ENCODE measurements around the gene WDR76. TPM values are rescaled to one million over a fixed set of nuclear protein-coding genes. Genes with fewer than 3 reads are reported as not detected.
"Not testable (repeated sequence)": the region's sequence is repeated elsewhere in the genome, so short reads cannot be mapped to it uniquely, and the experiment has no call there.

The WDR76 gene
- total RNA-seq, 4 donors from 2014 or later = 1.6 to 6.6 (median 4.8) TPM

DNA sequence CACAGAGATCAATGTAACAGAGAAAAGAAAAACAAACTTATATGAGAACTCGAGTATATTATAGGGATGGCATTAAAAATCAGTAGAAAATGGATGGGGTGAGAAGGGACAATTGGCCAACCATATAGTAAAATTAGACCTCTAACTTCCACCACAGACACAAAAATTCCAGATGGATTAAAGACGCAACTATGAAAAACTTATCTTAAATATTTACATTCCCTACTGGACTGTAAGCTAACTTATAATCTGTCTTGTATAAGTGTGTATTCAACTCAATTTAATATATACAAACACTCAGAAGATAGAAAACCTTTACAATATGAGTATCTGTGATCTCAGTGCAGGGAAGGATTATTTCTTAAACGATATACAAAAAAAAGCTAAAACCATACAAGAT is 5.3 kb upstream of the WDR76 start:
- no peaks in the 10 kb centered on the region for H3K9me3 ChIP-seq
- DNase-seq = no peak
- no peak overlapping the region for H3K27ac ChIP-seq
- TF ChIP-seq CTCF (IDR thresholded peaks at IDR 0.05) (no peak), POLR2A (IDR thresholded peaks at IDR 0.05) (no peak)
- no peaks in the 10 kb centered on the region for H3K27me3 ChIP-seq
- 86 to 87% methylated on average over 3 of the region's 3 CpGs for WGBS, 2 donors
- peaks cover 11 to 22% of the 10 kb centered on the region in 2 donors for H3K4me1 ChIP-seq
- peaks cover 5 to 6% of the 10 kb centered on the region in 2 donors for H3K36me3 ChIP-seq
- intact Hi-C loops (cut with DNase I) = no loop called here
- H3K4me3 ChIP-seq (replicated peaks in 1 of 3) = no peak overlapping the region

- TF ChIP-seq POLR2A (IDR thresholded peaks at IDR 0.05) = peak; percentile 38 to 80
- no peak for TF ChIP-seq CTCF (IDR thresholded peaks at IDR 0.05)
- 9 to 10% methylated on average over 46 of the region's 46 CpGs for WGBS, 2 donors
- peaks cover 16 to 29% of the 10 kb centered on the region in 2 donors for H3K4me1 ChIP-seq
These were observed 2.2 kb upstream of the WDR76 start, which contains the start of gene MFAP1 for GRCh38 chr15:43824302-43825246. MFAP1 (minus strand) TSS chr15:43824690; CDS start chr15:43824569, 121 bp downstream.

GRCh38 chr15:43825305-43825704 is 1.5 kb upstream of the WDR76 start:
- H3K27ac ChIP-seq; H3K27me3 ChIP-seq; DNase-seq; intact Hi-C loops (cut with DNase I); H3K36me3 ChIP-seq; H3K9me3 ChIP-seq; H3K4me3 ChIP-seq (replicated peaks in 1 of 3): not testable (repeated sequence)
- WGBS, 2 donors = 95 to 96% methylated on average over 11 of the region's 11 CpGs
- peaks cover 16 to 29% of the 10 kb centered on the region in 2 donors for H3K4me1 ChIP-seq

More at GRCh38 chr15:43824302-43825246, 2.2 kb upstream of the WDR76 start, which contains the start of gene MFAP1:
- peak within 1 kb of the TSS; percentile 54 to 84 (median 82) for H3K27ac ChIP-seq
- H3K9me3 ChIP-seq = no peaks in the 10 kb centered on the region
- intact Hi-C loops (cut with DNase I) = no loop called here
- H3K27me3 ChIP-seq = no peaks in the 10 kb centered on the region
- no peaks in the 10 kb centered on the region for H3K36me3 ChIP-seq
- peak; percentile 94 to 96 for DNase-seq
- peak within 1 kb of the TSS; percentile 63 to 96 (median 88) for H3K4me3 ChIP-seq (replicated peaks in 1 of 3)

- peak overlapping the region in 2 of 3 donors; percentile 8 to 29 for H3K27ac ChIP-seq
- H3K27me3 ChIP-seq = no peaks in the 10 kb centered on the region
- no peaks in the 10 kb centered on the region for H3K36me3 ChIP-seq
- no peak overlapping the region for H3K4me3 ChIP-seq (replicated peaks in 1 of 3)
- TF ChIP-seq POLR2A (IDR thresholded peaks at IDR 0.05) (no peak), CTCF (IDR thresholded peaks at IDR 0.05) (no peak)
- peaks cover 16 to 29% of the 10 kb centered on the region in 2 donors for H3K4me1 ChIP-seq
- DNase-seq = no peak
- H3K9me3 ChIP-seq = no peaks in the 10 kb centered on the region
- intact Hi-C loops (cut with DNase I) = no loop called here
- 95% methylated on average over 11 of the region's 11 CpGs for WGBS, 2 donors
These were observed 734 bp upstream of the WDR76 start for GRCh38 chr15:43826029-43826507.

- Histone ChIP-seq H3K4me3 (replicated peaks in 1 of 3) (no peak overlapping the region), H3K27me3 (no peaks in the 10 kb centered on the region), H3K27ac (no peak overlapping the region), H3K4me1 (peaks cover 16 to 18% of the 10 kb centered on the region in 2 donors), H3K9me3 (no peaks in the 10 kb centered on the region), H3K36me3 (no peaks in the 10 kb centered on the region)
- intact Hi-C loops (cut with DNase I) = no loop called here
- 70% methylated on average over 6 of the region's 6 CpGs for WGBS, 2 donors
- TF ChIP-seq CTCF (IDR thresholded peaks at IDR 0.05) = no peak
- TF ChIP-seq POLR2A (IDR thresholded peaks at IDR 0.05) = no peak
- DNase-seq = no peak
These were observed 1.4 kb downstream of the WDR76 start for GRCh38 chr15:43828061-43828657.

DNA sequence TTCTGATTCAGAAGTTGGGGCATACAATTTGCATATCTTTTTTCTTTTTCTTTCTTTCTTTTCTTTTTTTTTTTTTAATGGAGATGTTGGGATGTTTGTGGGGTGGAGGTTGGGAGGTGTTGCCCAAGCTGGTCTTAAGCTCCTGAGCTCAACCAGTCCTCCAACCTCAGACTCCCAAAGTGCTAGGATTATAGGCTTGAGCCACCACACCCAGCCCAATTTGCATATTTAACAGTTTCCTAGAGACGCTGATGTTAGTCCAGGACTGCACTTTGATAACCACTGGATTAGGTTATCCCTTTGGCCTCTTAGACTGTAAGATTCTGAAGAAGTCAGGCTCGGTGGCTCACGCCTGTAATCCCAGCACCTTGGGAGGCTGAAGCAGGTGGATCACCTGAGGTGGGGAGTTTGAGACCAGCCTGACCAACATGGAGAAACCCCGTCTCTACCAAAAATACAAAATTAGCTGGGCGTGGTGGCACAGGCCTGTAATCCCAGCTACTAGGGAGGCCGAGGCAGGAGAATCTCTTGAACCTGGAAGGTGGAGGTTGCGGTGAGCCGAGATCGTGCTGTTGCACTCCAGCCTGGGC is 3.2 kb downstream of the WDR76 start:
- H3K9me3 ChIP-seq; H3K4me3 ChIP-seq (replicated peaks in 1 of 3); H3K36me3 ChIP-seq; DNase-seq; intact Hi-C loops (cut with DNase I); H3K27ac ChIP-seq; H3K27me3 ChIP-seq: not testable (repeated sequence)
- peaks cover 8 to 11% of the 10 kb centered on the region in 2 donors for H3K4me1 ChIP-seq
- WGBS, 2 donors = 95 to 96% methylated on average over 9 of the region's 9 CpGs

- WGBS, 2 donors = 92 to 99% methylated on average over 9 of the region's 9 CpGs
- H3K36me3 ChIP-seq; intact Hi-C loops (cut with DNase I): not testable (repeated sequence)
These were observed 4.0 kb downstream of the WDR76 start for GRCh38 chr15:43830691-43831275.

More at GRCh38 chr15:43830691-43831275, 4.0 kb downstream of the WDR76 start:
- not testable (repeated sequence) for H3K27me3 ChIP-seq; H3K4me3 ChIP-seq (replicated peaks in 1 of 3); H3K9me3 ChIP-seq; H3K27ac ChIP-seq; DNase-seq
- H3K4me1 ChIP-seq = peaks cover 8 to 11% of the 10 kb centered on the region in 2 donors

Measured in thyroid gland (tissue), 4 donors.